ENCODE data around the gene TEF.
A peak's percentile ranks its signal among the peaks of the same experiment; 100 is the strongest.
"Not testable (repeated sequence)": the region's sequence is repeated elsewhere in the genome, so short reads cannot be mapped to it uniquely, and the experiment has no call there.

TEF gene

DNA sequence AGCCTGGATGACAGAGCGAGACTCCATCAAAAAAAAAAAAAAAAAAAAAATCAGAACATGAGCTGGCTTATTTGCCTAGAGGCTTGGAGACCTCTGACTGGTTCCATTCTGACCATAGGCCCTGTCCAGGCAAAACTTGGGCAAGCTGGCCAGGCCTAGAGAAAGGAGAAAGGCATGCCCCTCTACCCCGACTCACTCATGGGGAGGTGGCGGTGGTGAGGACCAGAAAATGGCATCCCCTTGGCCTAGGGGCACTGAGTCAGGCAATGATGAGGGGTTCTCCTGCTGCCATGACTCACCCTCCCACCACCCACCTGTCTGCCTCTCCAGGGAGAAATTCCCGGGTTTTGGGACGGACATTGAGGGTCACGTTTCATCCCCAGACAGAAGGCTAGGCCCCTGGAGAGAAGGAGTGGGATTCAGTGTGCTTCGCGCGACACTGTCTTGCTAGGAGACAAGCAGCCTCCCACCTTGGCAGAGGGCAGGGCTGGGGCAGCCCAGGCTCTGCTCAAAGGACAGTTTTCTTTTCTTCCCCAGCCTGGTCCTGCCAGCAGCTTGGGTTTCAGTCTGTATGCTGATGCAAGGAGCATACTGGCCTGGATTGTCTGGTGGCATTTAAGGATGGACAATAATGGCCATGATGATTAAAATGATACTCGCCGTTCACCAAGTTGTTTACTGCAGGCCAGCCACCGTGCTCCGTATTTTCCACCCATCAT lies 47.6 kb downstream of the TEF start:
- no peak for DNase-seq

DNA sequence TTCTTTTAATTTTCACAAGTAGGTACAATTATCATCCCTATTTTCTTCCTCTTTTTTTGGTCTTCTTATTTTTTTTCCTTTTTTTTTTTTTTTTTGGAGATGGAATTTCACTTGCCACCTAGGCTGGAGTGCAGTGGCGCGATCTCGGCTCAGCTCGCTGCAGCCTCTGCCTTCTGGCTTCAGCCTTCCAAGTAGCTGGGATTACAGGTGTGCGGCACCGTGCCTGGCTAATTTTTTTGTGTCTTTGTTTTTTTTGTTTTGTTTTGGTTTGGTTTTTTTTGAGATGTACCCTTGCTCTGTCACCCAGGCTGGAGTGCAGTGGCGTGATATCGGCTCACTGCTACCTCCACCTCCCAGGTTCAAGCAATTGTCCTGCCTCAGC lies 48.2 kb downstream of the TEF start:
- DNase-seq = no peak

DNA sequence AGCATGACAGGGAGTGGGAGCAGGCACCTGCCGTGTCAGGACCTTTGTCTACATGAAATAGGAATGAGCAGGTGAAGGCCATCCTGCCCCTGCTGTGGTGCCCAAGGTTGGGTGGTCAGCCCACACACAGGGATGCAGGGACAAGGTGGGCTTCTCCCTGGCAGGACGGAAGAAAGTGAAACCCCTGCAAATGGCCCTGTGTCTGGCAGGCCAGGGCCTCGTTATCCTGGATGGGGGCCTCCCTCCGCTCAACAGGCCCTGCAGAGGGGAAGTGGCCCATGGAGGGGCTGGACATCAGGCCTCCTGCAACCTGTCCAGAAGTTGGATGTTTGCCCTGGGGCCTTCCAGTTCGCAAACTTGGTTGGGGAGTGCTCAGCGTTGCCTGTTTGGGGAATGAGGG lies 49.9 kb downstream of the TEF start:
- DNase-seq = no peak

DNA sequence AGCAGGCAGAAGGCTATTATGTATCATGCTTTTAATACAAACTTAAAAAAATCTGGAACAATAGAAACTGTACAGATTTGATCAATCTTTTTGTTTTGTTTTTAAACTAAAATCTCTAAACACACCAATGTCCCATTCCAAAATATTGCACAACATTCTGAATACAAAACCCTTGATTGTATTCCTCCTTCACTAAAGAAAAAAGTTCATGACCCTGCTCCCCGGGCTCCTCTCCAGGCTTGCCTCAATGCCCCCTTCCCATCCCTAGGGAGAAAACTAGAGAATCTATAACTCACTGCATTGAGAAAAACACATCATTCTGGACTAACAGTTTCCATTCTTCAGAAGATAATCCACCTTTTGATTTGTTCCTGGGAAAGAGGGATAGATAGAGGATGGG lies 51.7 kb downstream of the TEF start:
- DNase-seq = not testable (repeated sequence)

DNA sequence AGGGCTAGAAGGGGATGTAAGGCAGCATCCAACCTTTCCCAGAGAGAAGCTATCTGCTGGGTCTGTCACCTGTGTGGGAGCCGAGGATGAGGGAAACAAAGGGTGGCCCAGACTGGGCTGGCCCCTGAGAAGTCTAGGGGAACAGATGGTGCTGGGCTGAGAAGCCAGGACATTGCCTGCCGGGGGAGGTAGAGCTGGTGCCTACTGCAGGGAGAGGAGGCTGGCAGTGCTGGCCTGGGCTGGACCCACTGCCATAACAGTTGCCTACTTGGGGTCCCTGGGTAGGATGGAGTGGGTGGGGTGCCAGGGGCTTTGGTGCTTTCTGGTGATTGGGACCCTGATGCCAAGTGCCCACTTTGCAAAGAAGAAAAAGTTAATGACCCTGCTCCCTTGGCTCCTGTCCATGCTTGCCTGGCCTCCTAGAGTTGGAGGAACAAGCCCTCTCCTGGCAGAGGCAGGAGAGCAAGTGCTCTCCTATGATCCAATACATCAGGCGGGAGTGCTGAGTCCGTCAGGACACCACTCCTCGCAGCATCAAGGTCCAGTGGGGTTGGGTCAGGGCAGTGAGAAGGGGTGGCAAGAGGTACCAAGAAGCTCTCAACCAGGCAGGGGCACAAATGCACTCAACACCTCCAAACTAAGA lies 52.7 kb downstream of the TEF start:
- DNase-seq = not testable (repeated sequence)

DNA sequence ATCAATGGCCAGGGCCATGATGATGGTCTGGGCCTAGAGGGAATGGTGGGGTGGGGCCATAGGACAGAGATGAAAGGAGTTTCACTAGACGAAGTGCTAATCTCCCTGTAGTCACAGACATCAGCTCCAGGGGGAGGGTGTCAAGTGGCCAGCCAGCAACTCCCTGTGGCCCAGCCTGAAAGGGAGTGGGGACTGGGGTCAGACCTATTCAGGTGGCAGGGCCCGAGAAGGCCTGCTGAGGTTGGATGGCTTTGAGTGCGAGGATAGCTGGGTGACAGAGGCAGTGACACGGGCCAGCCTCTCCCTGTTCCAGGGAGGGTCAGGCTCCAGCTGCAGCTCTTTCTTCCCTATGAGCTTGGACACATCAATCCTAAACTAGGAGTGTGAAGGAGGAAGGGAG lies 53.8 kb downstream of the TEF start:
- no peak for DNase-seq

DNA sequence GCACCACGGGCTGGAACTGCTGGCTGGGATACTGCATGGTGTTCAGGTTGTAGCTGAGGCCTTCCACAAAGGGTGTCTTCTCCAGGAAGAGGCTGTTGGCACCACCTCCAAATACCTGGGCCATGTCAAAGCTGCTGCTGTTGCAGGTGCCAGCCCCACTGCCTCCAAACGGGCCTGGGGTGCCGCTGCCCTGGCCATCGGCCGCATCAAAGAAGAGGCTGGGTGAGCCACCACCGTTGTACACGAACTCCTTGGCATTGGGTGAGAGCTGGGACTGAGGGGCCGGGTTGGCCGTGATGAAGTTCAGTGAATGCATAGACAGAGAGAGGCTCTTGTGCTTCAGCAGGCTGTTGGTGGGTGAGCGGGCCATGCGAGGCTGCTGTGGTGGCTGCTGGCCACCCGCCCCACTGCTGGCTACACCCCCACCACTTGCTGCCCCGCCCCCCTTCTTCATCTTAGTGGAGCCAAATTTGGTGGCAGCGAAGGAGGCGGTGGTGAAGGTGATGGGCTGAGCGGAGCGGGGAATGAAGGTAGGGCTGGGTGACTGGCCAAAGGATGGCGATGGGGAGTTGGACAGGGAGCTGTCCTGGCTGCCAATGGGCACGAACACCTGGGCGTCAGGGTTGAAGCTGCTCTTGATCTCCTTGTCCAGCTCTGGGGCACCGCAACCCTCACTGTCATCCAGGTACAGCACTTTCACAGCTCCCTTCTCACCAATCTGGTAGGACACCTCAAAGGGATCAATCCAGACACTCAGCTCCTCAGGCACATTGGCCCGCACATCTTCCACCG lies 54.8 kb downstream of the TEF start:
- no peak for DNase-seq

DNA sequence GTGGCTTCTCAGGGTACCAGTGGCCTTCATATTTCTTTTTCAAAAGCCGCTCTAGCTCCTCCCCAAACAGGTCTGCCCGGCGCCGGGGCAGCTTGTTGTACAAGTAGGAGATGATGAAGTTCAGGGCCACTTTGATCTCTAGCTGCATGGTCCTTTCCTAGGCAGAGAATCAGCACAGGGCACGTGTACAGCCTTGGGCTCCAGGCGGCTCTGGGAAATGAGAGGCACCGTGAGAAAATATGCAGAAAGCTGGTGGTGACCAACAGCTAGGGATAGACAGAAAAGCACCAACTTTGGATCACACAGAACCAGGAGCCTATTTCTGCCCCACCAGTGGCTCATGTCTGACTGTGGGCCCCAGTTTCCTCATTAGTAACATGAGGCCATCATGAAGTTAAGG lies 55.5 kb downstream of the TEF start:
- DNase-seq = no peak

DNA sequence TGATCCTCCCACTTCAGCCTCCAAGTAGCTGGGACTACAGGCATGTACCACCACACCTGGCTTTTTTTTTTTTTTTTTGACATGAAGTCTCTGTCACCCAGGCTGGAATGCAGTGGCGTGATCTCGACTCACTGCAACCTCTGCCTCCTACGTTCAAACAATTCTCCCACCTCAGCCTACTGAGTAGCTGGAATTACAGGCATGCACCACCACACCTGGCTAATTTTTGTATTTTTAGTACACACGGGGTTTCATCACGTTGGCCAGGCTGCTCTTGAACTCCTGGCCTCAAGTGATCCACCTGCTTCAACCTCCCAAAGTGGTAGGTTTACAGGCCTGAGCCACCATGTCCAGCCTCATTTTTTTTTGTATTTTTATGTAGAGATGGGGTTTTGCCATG lies 58.8 kb downstream of the TEF start:
- DNase-seq = not testable (repeated sequence)

DNA sequence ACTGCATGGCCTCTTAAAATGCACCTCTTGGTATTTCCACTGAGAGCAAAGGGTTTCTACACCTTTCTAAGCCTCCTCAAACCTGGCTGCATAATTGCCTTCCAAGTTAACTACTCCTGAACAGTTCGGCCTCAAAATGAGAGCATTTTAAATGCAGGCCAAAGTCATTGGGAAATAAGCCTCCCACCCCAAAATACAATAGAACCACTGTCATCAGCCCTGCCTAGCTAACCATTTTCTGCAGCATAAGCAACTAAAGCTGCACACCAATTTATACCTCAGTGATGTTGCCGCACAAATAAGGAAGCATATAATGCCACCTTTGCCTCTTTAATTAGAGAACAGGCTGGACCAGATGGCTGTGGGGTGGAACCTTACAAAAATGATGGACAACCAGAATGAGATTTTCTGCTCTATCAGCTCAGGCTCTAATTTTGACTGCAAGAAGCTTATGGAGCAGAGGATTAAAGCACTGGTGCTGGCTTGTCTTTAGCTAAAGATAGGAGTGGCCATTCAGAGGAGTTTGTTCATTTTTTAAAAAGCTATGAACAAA lies 60.6 kb downstream of the TEF start:
- DNase-seq = no peak

DNA sequence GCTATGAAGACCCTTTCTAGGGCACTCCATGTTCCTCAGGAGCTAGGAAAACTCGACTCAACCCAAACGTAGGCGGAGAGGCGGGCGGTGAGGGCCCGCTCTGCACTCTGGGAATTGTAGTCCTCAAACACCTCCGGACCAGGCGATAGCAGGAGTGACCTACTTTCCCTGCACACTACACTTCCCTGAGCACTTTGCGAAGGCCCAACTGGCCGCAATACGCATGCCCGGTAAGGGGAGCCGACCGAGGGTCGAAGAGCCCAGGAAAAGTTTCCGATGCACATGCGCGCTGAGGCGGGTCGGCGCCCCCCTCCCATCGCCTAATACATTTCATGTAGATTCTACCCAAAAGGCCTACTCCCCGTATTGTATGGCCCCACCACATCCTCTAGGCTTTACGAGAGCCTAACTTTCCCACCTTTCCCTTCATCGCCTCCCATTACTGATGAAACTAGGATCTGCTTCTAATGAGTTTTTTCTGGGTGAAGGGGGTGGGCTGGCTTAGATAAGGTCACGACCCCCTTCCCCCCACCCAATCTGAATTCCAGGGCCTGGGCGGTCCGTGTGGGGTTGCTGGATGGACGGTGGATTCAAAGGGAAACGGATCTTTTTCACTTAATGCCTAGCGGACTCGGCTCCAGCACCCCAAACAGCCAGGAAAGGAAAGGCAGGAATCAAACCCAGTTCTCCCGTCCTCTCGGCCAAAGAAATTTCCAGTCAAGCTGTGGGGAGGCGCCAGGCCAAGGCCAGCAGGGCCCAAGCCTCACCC lies 62.8 kb downstream of the TEF start:
- DNase-seq = peak; percentile 87

DNA sequence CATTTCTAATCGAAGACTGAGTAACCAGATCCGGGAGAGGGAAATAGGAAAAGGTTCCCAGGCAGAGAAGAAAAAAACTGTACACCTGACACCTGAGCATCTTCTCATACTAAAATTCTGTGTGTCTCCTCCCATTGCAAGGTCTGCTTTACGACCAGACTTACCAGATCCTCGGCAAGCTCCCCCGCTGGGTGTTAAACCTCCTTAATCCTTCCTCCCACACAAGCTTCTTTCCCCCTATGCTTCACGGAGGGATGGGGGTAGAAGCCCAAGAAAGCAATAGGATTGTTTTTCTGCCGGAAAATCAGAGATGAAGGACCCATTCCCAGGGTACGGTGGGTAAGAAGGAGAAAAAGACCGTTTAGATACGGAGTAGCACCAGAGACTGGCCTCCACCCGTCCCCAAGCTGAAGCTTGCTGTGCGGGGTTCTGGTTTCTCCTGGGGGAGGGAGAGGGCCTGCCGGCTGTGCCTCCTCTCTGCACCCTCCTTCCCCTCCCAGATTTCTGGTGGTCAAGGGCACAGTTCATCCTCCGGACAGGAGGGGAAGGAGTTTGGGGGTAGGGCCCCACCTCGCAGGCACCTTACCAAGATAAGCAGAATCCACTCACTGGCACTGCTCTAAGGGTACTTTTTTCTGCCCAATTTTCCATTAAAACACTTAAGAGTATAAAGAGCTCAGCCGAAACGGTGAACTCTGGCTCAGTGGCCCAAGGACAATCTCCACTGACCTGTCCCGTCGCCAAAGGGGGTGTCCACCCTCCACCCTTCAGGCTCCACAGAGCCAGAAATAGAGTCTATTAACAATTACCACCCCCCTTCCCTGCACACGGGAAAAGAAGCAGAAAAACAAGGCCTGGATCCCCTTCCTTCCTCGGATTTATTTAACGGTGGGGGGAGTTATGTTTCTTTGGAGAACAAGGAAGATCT lies 63.7 kb downstream of the TEF start:
- DNase-seq = peak; percentile 24

DNA sequence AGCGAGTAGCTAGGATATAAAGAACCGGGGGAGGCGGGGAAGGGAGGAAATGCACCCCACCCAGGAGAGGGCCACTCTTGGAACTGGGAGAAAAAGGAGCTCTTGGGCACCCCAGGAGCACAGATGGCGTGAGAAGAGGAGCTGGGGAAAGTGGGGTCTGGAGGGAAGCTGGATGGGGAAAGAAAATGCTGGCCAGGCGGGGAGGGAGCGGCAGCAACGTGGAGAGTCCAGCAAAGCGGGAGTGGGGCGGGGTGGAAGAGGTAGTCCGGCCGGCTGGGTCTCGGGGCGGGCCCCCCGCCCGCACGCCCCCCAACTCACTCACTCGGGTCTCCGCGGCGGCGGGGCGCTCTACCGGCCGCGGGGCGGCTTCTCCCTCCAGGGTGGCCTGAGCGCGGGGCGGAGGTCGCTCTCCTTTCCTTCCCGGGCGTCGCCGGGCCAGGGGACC lies 64.3 kb downstream of the TEF start:
- DNase-seq = no peak

DNA sequence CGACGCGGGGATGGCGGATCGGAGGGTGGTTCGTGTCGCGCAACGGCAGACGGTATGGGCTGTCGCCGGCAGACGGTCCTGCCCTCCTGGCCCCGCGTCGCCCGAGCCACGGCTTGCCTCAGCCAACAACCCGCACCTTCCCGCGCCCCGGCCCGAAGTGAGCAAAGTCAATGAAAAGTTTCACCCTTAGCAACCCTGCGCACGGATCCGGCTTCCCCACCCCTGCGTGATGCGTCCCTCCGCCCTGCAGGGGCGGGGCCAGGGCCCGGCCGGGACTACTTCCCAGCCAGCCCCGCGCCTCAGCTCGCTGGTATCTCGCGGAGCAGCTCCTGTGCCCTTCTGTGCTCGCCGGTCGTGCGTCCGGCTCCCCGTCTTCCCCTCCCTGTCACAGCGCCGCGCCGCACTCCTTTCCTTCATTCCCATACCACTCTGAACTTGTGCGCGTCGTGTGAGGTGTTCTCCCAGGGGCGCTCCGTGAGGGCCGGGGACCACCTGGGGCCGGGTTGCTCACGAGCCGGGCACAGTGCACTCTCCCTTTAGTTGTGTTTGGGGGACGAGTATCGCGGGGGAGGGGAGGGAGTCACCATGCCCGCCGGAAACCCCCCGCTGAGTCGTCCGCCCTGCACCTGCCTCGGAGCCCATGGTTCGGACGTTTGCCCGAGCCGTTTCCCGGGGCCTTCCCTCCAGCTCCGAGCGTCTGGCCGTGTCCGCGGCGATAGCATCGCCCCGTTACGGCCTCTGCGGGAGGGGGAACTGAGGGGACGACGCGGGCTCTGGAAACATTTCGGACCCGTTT lies 65.1 kb downstream of the TEF start, which contains the start of gene TOB2:
Gene TOB2, minus strand, starts transcription at position 163 of the 796 bp plus-strand sequence. CDS start 9,456 bp downstream, outside the sequence.
- peak; percentile 95 for DNase-seq

DNA sequence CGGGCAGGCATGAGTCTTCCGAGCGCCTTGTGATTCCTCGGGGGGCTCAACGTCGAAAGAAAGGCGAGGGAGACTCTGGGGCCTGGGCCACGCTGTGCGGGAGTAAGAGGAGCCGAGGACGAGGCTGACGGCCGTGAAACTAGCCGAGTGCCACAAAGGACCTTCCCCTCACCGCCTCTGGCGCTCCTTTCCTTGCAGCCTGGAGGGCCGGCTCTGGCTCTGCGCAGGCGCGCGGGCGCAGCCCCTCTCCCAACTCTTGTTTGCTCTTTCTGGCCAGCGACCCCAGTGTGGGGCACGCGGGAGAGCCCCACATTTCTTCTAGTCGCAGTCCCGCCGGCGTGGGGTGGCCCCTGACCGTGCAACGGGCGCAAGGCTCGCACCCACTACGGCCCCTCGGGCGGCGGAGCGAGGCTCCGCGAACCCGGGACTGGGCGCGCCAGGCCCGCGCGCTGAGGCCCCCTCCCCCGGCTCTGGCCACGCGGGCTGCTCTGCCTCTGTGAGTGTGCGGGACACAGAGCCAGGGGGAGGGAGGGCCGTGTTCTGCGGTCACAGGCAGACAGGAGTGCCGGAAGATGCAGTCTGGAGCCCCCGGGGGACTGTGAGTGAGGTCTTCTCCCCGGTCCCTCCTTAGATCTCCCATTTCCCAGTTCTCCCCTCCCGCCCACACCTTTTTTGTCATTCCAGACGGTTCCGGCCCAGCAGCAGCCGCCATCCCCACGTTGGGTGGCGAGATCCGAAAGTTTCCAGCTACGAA lies 65.9 kb downstream of the TEF start:
- DNase-seq = peak; percentile 66

DNA sequence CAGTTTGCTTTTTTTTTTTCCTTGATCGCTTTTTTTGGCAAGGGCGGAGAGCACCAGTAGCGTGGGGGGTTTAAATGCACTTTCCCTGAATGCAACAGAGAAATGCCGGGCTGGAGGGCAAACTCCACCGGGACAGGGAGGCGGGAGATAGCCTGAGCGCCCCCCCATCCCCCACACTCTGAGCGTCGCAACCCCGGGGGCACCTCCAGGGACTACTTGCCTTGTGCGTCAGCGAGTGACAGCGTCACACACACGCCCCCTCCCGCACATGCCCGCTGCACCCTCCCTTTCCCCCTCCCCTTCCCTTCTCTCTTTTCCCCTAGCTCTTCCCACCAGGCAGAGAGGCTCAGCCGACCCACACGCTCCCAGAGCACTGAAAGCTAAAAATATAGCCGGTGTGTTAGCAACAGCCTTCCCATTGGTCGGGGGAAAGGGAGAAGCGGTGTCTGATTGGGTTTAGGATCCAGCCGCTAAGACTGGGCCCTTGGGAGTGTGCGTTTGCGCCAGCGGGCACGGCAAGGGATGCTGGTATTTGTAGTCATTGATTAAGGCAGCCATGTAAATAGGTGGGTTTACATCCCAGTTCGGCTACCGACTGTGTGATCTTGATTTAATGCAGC lies 66.6 kb downstream of the TEF start:
- DNase-seq = peak; percentile 90
